HCT116 (cell line): ENCODE measurements around the gene SORBS1.
A peak's percentile ranks its signal among the peaks of the same experiment; 100 is the strongest.

Experiments
- CEBPB ChIP-seq: IDR thresholded peaks from 2 replicates; pipeline ENCODE4 v1.6.1; 2012; ENCODE audit warnings: low read depth
- CTCF ChIP-seq, 3 experiments: fragments of 200-600 bp in 1 of 3; sonication (generic) in 1 of 3; IDR thresholded peaks in 2 of 3; conservative IDR thresholded peaks in 1 of 3; 2 replicates each; pipeline ENCODE4 v1.5.1; 2012 to 2017; ENCODE audit warnings: low read depth in 2 of 3, low read length in 2 of 3, antibody characterized with exemption in 1 of 3, borderline replicate concordance in 1 of 3, control low read depth in 1 of 3, mild to moderate bottlenecking in 1 of 3, mixed read lengths in 1 of 3, mixed run types in 1 of 3, moderate library complexity in 1 of 3; ENCODE audit not compliant: insufficient read depth in 1 of 3
- EZH2 ChIP-seq: fragments of 200-600 bp; sonication (generic); IDR thresholded peaks from 2 replicates; pipeline ENCODE4 v1.6.1; 2017; ENCODE audit warnings: antibody characterized with exemption, mixed run types
- EZH2phosphoT487 ChIP-seq: fragments of 200-600 bp; IDR thresholded peaks from 2 replicates; pipeline ENCODE4 v1.6.1; 2018; ENCODE audit warnings: antibody characterized with exemption, borderline replicate concordance
- POLR2A ChIP-seq: IDR thresholded peaks from 2 replicates; pipeline ENCODE4 v1.7.0; 2011; ENCODE audit warnings: borderline replicate concordance; ENCODE audit not compliant: insufficient read depth, insufficient read length; ENCODE audit errors: extremely low read depth
- POLR2AphosphoS5 ChIP-seq: IDR thresholded peaks from 2 replicates; pipeline ENCODE4 v1.6.1; 2011; ENCODE audit warnings: mild to moderate bottlenecking, low read depth, low read length, moderate library complexity
- REST ChIP-seq: IDR thresholded peaks from 2 replicates; pipeline ENCODE4 v1.6.1; 2012; ENCODE audit warnings: low read depth
- SIN3A ChIP-seq: IDR thresholded peaks from 2 replicates; pipeline ENCODE4 v1.6.1; 2012; ENCODE audit warnings: low read depth
- ZNF274 ChIP-seq: fragments of 200-500 bp; sonication (Bioruptor generic); IDR thresholded peaks from 2 replicates; pipeline ENCODE4 v1.6.1; 2014; ENCODE audit warnings: mild to moderate bottlenecking, low read depth, low read length, inconsistent platforms
- TF ChIP-seq, protein P1 (sequence below): IDR thresholded peaks from 2 replicates; pipeline ENCODE4 v1.6.1; 2011; ENCODE audit warnings: mild to moderate bottlenecking, low read length, moderate library complexity; ENCODE audit not compliant: insufficient replicate concordance; ENCODE audit errors: extremely low read depth
- TF ChIP-seq, protein P2 (sequence below): IDR thresholded peaks from 2 replicates; pipeline ENCODE4 v1.6.1; 2012
- TF ChIP-seq, protein P3 (sequence below): IDR thresholded peaks from 2 replicates; pipeline ENCODE4 v1.6.1; 2012

GRCh38 chr10:95411635-95412034 lies 149.5 kb downstream of the SORBS1 start:
- no peak for TF ChIP-seq CEBPB
- no peak for TF ChIP-seq SIN3A
- no peak for TF ChIP-seq CTCF (IDR thresholded peaks at IDR 0.05 in 2 of 3, conservative IDR thresholded peaks at IDR 0.05 in 1 of 3; ENCODE audit: borderline replicate concordance in 1 of 3, insufficient read depth in 1 of 3, low read depth in 2 of 3, low read length in 2 of 3)
- TF ChIP-seq EZH2phosphoT487, result no peak
- no peak for TF ChIP-seq POLR2A
- TF ChIP-seq, protein P1, sequence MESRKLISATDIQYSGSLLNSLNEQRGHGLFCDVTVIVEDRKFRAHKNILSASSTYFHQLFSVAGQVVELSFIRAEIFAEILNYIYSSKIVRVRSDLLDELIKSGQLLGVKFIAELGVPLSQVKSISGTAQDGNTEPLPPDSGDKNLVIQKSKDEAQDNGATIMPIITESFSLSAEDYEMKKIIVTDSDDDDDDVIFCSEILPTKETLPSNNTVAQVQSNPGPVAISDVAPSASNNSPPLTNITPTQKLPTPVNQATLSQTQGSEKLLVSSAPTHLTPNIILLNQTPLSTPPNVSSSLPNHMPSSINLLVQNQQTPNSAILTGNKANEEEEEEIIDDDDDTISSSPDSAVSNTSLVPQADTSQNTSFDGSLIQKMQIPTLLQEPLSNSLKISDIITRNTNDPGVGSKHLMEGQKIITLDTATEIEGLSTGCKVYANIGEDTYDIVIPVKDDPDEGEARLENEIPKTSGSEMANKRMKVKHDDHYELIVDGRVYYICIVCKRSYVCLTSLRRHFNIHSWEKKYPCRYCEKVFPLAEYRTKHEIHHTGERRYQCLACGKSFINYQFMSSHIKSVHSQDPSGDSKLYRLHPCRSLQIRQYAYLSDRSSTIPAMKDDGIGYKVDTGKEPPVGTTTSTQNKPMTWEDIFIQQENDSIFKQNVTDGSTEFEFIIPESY, result no peak
- no peak for TF ChIP-seq ZNF274
- TF ChIP-seq, protein P2, sequence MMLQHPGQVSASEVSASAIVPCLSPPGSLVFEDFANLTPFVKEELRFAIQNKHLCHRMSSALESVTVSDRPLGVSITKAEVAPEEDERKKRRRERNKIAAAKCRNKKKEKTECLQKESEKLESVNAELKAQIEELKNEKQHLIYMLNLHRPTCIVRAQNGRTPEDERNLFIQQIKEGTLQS, result no peak
- TF ChIP-seq EZH2, result no peak
- peak; percentile 51 for TF ChIP-seq REST
- no peak for TF ChIP-seq POLR2AphosphoS5
- TF ChIP-seq, protein P3, sequence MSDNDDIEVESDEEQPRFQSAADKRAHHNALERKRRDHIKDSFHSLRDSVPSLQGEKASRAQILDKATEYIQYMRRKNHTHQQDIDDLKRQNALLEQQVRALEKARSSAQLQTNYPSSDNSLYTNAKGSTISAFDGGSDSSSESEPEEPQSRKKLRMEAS, result no peak
